H9 (cell line): Measurements from ENCODE around the gene NPAS1. TPM values are rescaled to one million over a fixed set of nuclear protein-coding genes. Genes with fewer than 3 reads are reported as not detected.
A peak's percentile ranks its signal among the peaks of the same experiment; 100 is the strongest.

Experiments
- DNase-seq: peaks from one replicate; pipeline ENCODE4 v3.0.0-alpha.2; 2017
- H2AFZ ChIP-seq: one replicate; pipeline ENCODE4 v1.6.1; 2013; ENCODE audit warnings: mild to moderate bottlenecking, low read length, control low read depth, moderate library complexity
- H2AK5ac ChIP-seq: 2 replicates; pipeline ENCODE4 v1.6.1; 2013; ENCODE audit warnings: low read length, control low read depth, mixed read lengths; ENCODE audit not compliant: insufficient read length
- H2BK120ac ChIP-seq: one replicate; pipeline ENCODE4 v1.6.1; 2013; ENCODE audit warnings: low read depth, mild to moderate bottlenecking, low read length, control low read depth, inconsistent platforms; ENCODE audit not compliant: poor library complexity, severe bottlenecking
- H2BK12ac ChIP-seq: 2 replicates; pipeline ENCODE4 v1.6.1; 2013; ENCODE audit warnings: low read length, control low read depth, mixed read lengths, low read depth; ENCODE audit not compliant: insufficient read length
- H2BK15ac ChIP-seq: 2 replicates; pipeline ENCODE4 v1.6.1; 2013; ENCODE audit warnings: low read depth, low read length, control low read depth
- H2BK20ac ChIP-seq: one replicate; pipeline ENCODE4 v1.6.1; 2013; ENCODE audit warnings: low read depth, mild to moderate bottlenecking, low read length, control low read depth, inconsistent platforms; ENCODE audit not compliant: poor library complexity, severe bottlenecking
- H2BK5ac ChIP-seq: 2 replicates; pipeline ENCODE4 v1.6.1; 2013; ENCODE audit warnings: low read length, control low read depth, mixed read lengths; ENCODE audit not compliant: insufficient read length
- H3K14ac ChIP-seq: 2 replicates; pipeline ENCODE4 v1.6.1; 2013; ENCODE audit warnings: low read length, control low read depth; ENCODE audit not compliant: insufficient read depth
- H3K18ac ChIP-seq: 2 replicates; pipeline ENCODE4 v1.6.1; 2013; ENCODE audit warnings: low read depth, mild to moderate bottlenecking, mixed read lengths, low read length, control low read depth; ENCODE audit not compliant: insufficient read length
- H3K23ac ChIP-seq: 2 replicates; pipeline ENCODE4 v1.6.1; 2013; ENCODE audit warnings: low read length, control low read depth, mixed read lengths, low read depth; ENCODE audit not compliant: insufficient read length
- H3K23me2 ChIP-seq: 2 replicates; pipeline ENCODE4 v1.6.1; 2013; ENCODE audit warnings: low read depth, mild to moderate bottlenecking, mixed read lengths, low read length, control low read depth; ENCODE audit not compliant: insufficient read length, poor library complexity, severe bottlenecking
- H3K27ac ChIP-seq: 2 replicates; pipeline ENCODE4 v1.5.1; 2013; ENCODE audit warnings: low read length, control low read depth, mixed read lengths, low read depth; ENCODE audit not compliant: insufficient read length
- H3K27me3 ChIP-seq: 2 replicates; pipeline ENCODE4 v1.6.1; 2013; ENCODE audit warnings: low read length, control low read depth, inconsistent platforms; ENCODE audit not compliant: insufficient read depth
- H3K4ac ChIP-seq: 2 replicates; pipeline ENCODE4 v1.6.1; 2013; ENCODE audit warnings: low read depth, mild to moderate bottlenecking, control low read depth, inconsistent platforms, low read length, moderate library complexity
- H3K4me1 ChIP-seq: 2 replicates; pipeline ENCODE4 v1.6.1; 2013; ENCODE audit warnings: low read length, control low read depth, inconsistent platforms; ENCODE audit not compliant: insufficient read depth
- H3K4me2 ChIP-seq: 2 replicates; pipeline ENCODE4 v1.6.1; 2013; ENCODE audit warnings: low read length, control low read depth, mixed read lengths; ENCODE audit not compliant: insufficient read length, insufficient read depth
- H3K56ac ChIP-seq: 2 replicates; pipeline ENCODE4 v1.6.1; 2013; ENCODE audit warnings: low read depth, mild to moderate bottlenecking, mixed read lengths, low read length, control low read depth; ENCODE audit not compliant: insufficient read length
- H3K79me1 ChIP-seq: 2 replicates; pipeline ENCODE4 v1.6.1; 2013; ENCODE audit warnings: low read depth, mild to moderate bottlenecking, moderate library complexity, low read length, control low read depth, inconsistent platforms; ENCODE audit not compliant: insufficient read depth, poor library complexity, severe bottlenecking
- H3K79me2 ChIP-seq: 2 replicates; pipeline ENCODE4 v1.6.1; 2013; ENCODE audit warnings: low read length, control low read depth, inconsistent platforms; ENCODE audit not compliant: insufficient read depth
- H3K9ac ChIP-seq: 2 replicates; pipeline ENCODE4 v1.6.1; 2013; ENCODE audit warnings: low read length, control low read depth, mixed read lengths; ENCODE audit not compliant: insufficient read length; ENCODE audit errors: extremely low read depth
- H3K9me3 ChIP-seq: one replicate; pipeline ENCODE4 v1.6.1; 2013; ENCODE audit warnings: low read depth, low read length, inconsistent platforms; ENCODE audit not compliant: control insufficient read depth
- H3T11ph ChIP-seq: one replicate; pipeline ENCODE4 v1.6.1; 2013; ENCODE audit warnings: mild to moderate bottlenecking, low read length, control low read depth, inconsistent platforms
- H4K20me1 ChIP-seq: one replicate; pipeline ENCODE4 v1.6.1; 2013; ENCODE audit not compliant: control insufficient read depth, insufficient read length, insufficient read depth
- H4K5ac ChIP-seq: 2 replicates; pipeline ENCODE4 v1.6.1; 2013; ENCODE audit warnings: low read depth, mild to moderate bottlenecking, mixed read lengths, low read length, control low read depth; ENCODE audit not compliant: insufficient read length
- H4K8ac ChIP-seq: replicated peaks from 2 replicates; pipeline ENCODE4 v1.6.1; 2013; ENCODE audit warnings: low read length, control low read depth, mixed read lengths, low read depth; ENCODE audit not compliant: insufficient read length
- H4K91ac ChIP-seq: 2 replicates; pipeline ENCODE4 v1.6.1; 2013; ENCODE audit warnings: low read depth, mild to moderate bottlenecking, moderate library complexity, mixed read lengths, low read length, control low read depth; ENCODE audit not compliant: insufficient read length
- H3K27ac Mint-ChIP-seq, 3 experiments: 2 replicates in 2 of 3; 3 replicates in 1 of 3; pipeline ENCODE4 v1.8.0; 2020 to 2021; ENCODE audit warnings: mixed read lengths in 3 of 3, mild to moderate bottlenecking in 1 of 3, moderate library complexity in 1 of 3
- H3K27me3 Mint-ChIP-seq: 2 replicates; pipeline ENCODE4 v1.8.0; 2021; ENCODE audit warnings: low read depth, mild to moderate bottlenecking, moderate library complexity, mixed read lengths
- H3K36me3 Mint-ChIP-seq, 3 experiments: 2 replicates in 2 of 3; 3 replicates in 1 of 3; pipeline ENCODE4 v1.8.0; 2020 to 2021; ENCODE audit warnings: low read depth in 3 of 3, mixed read lengths in 3 of 3; ENCODE audit not compliant: insufficient read depth in 1 of 3
- H3K4me1 Mint-ChIP-seq, 2 experiments: 2 replicates each; pipeline ENCODE4 v1.8.0; 2020; ENCODE audit warnings: mixed read lengths in 2 of 2
- H3K4me3 Mint-ChIP-seq, 2 experiments: 2 replicates in 1 of 2; 3 replicates in 1 of 2; pipeline ENCODE4 v1.8.0; 2020 to 2021; ENCODE audit warnings: mild to moderate bottlenecking in 2 of 2, mixed read lengths in 2 of 2, moderate library complexity in 1 of 2
- H3K9me3 Mint-ChIP-seq, 2 experiments: 2 replicates in 1 of 2; 3 replicates in 1 of 2; pipeline ENCODE4 v1.8.0; 2020; ENCODE audit warnings: mild to moderate bottlenecking in 2 of 2, mixed read lengths in 2 of 2, moderate library complexity in 1 of 2
- CTCF ChIP-seq: fragments of 200-600 bp; sonication (generic); conservative IDR thresholded peaks from 3 replicates; pipeline ENCODE4 v1.8.0; 2021; ENCODE audit warnings: antibody characterized with exemption, mild to moderate bottlenecking
- WGBS: extraction: QIAGEN DNeasy Blood & Tissue Kit; methylation state at CpG from one replicate; pipeline ENCODE4 v1.1.7; 2013; ENCODE audit warnings: missing lambda C conversion rate, low lambda C conversion rate, mixed read lengths; ENCODE audit not compliant: insufficient read length; ENCODE audit errors: extremely low coverage; 5-methylcytosine and 5-hydroxymethylcytosine counted together
- total RNA-seq: library from RNA; stranded (reverse); gene quantifications from 2 replicates; pipeline ENCODE4 v1.2.1, GENCODE V29; 2021

The NPAS1 gene
- total RNA-seq, 1 experiment from 2014 or later: 17.8 TPM

- Histone ChIP-seq H2BK15ac (no peak overlapping the region), H3K14ac (no peak overlapping the region), H2AFZ (no peak overlapping the region), H4K5ac (no peak overlapping the region), H2BK120ac (no peak overlapping the region), H3K27me3 (no peaks in the 10 kb centered on the region), H2BK5ac (no peak overlapping the region), H3K4me2 (no peak overlapping the region), H2AK5ac (no peak overlapping the region), H3K23me2 (no peaks in the 10 kb centered on the region), H3K9me3 (no peaks in the 10 kb centered on the region), H3K4ac (no peak overlapping the region), H3K18ac (no peak overlapping the region), H4K20me1 (no peaks in the 10 kb centered on the region), H3K9ac (no peak overlapping the region), H2BK12ac (no peak overlapping the region), H3K23ac (no peak overlapping the region), H3K79me2 (peaks cover 4% of the 10 kb centered on the region; the same call in 1 of the 2 replicates), H4K91ac (peak overlapping the region; percentile 26), H4K8ac (no peak overlapping the region), H2BK20ac (no peak overlapping the region), H3K4me1 (peaks cover 2% of the 10 kb centered on the region; the same call in 1 of the 2 replicates), H3K79me1 (peaks cover 7% of the 10 kb centered on the region), H3T11ph (no peak overlapping the region), H3K56ac (no peak overlapping the region), H3K27ac (no peak overlapping the region)
- H3K27ac Mint-ChIP-seq: peak overlapping the region; percentile 45 to 90 (median 79); a peak in 5 of 7 replicates
- no peak for DNase-seq
- H3K27me3 Mint-ChIP-seq: no peaks in the 10 kb centered on the region
- no peak for TF ChIP-seq CTCF
- H3K36me3 Mint-ChIP-seq: peaks cover 31 to 54% (median 46%) of the 10 kb centered on the region in 3 experiments
- peaks cover 34 to 46% of the 10 kb centered on the region in 2 experiments for H3K4me1 Mint-ChIP-seq
- no peak overlapping the region for H3K4me3 Mint-ChIP-seq
- WGBS: no CpG with 5 or more reads among the region's 15 CpGs
- no peaks in the 10 kb centered on the region for H3K9me3 Mint-ChIP-seq
These were observed 75.2 kb downstream of the NPAS1 start for GRCh38 chr19:47094557-47095475.

Other genes starting within 250 kb of the NPAS1 start
- gene SLC1A5, start 231.2 kb upstream of the NPAS1 start, total RNA-seq: 258 and 269 TPM in 2 replicates
- gene AP2S1, start 169.0 kb upstream of the NPAS1 start, total RNA-seq: 193 and 200 TPM in 2 replicates
- gene ARHGAP35, start 158.8 kb upstream of the NPAS1 start, total RNA-seq: 49.0 and 49.8 TPM in 2 replicates
- 65.1 and 66.9 TPM in 2 replicates for gene TMEM160, start 28.8 kb downstream of the NPAS1 start, total RNA-seq
- 105 and 109 TPM in 2 replicates for gene ZC3H4, start 93.9 kb downstream of the NPAS1 start, total RNA-seq
- 232 and 234 TPM in 2 replicates for gene SAE1, start 111.0 kb downstream of the NPAS1 start, total RNA-seq
- gene BBC3, start 211.4 kb downstream of the NPAS1 start, total RNA-seq: 23.2 and 24.8 TPM in 2 replicates
- 34.4 and 36.9 TPM in 2 replicates for gene CCDC9, start 236.7 kb downstream of the NPAS1 start, total RNA-seq